GM19455 (cell line): Measurements from ENCODE around the gene FAM169A.
"Not testable (repeated sequence)": the region's sequence is repeated elsewhere in the genome, so short reads cannot be mapped to it uniquely, and the experiment has no call there.

Experiments used
- ATAC-seq: cut with Tn5 transposase; IDR thresholded peaks from one replicate; pipeline ENCODE4 v1.9.1; 2021; ENCODE audit not compliant: unreplicated experiment

Gene FAM169A

GRCh38 chr5:74865804-74866595, at the start of gene FAM169A:
TSS of gene FAM169A (minus strand) at chr5:74866387. CDS start at chr5:74841676, 24,711 bp downstream.
- peak; percentile 51 for ATAC-seq

- no peak for ATAC-seq
These were observed 49.3 kb upstream of the FAM169A start for GRCh38 chr5:74915488-74915887.

DNA sequence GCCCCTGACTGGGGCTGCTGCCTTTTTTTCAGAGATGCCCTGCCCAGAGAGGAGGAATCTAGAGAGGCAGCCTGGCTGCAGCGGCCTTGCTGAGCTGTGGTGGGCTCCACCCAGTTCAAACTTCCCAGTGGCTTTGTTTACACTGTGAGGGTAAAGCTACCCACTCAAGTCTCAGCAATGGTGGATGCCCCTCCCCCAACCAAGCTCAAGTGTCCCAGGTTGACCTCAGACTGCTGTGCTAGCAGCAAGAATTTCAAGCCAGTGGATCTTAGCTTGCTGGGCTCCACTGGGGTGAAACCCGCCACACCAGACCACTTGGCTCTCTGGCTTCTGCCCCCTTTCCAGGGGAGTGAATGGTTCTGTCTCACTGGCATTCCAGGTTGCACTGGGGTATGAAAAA, 45.2 kb upstream of the FAM169A start:
- ATAC-seq, result not testable (repeated sequence)

GRCh38 chr5:74909888-74910287, 43.7 kb upstream of the FAM169A start:
- ATAC-seq, result not testable (repeated sequence)

GRCh38 chr5:74908237-74908636, 42.0 kb upstream of the FAM169A start:
- ATAC-seq, result not testable (repeated sequence)

DNA sequence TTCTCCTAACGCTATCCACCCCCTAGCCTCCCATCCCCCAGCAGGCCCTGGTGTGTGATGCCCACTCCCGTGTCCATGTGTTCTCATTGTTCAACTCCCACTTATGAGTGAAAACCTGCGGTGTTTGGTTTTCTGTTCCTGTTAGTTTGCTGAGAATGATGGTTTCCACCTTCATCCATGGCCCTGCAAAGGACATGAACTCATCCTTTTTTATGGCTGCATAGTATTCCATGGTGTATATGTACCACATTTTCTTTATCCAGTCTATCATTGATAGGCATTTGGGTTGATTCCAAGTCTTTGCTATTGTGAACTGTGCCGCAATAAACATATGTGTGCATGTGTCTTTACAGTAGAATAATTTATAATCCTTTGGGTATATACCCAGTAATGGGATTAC, 38.5 kb upstream of the FAM169A start:
- ATAC-seq, result not testable (repeated sequence)

DNA sequence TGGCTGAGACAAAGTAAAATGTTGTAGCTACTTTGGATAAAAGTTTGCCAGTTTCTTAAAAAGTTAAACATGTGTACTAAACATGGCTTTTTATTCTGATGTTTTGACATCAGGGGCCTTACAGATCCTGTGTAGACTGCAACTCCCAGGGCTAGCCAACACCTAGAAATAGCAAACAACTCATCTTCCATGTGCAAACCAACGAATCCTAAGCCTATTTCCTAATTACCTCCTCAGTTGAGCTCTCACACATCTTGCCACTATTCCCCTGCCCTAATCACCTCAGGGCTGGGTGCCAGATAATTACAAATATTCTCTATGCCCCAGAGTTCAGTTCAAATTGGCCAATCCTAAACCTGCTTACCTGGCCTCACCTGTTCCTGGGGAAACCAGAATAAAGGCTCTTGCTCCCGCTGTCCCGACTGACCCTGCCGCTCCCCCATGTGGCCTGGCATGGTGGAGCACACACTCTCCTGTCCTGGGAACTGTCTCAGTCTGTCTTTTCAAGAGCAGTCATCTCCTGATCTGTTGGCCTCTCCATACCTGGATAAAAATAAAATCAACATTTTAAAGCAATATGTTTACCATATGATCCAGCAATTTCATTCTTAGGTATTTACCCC, 37.1 kb upstream of the FAM169A start:
- ATAC-seq, result no peak

GRCh38 chr5:74897049-74897448, 30.9 kb upstream of the FAM169A start:
- no peak for ATAC-seq

GRCh38 chr5:74895906-74896305, 29.7 kb upstream of the FAM169A start:
- ATAC-seq, result no peak

DNA sequence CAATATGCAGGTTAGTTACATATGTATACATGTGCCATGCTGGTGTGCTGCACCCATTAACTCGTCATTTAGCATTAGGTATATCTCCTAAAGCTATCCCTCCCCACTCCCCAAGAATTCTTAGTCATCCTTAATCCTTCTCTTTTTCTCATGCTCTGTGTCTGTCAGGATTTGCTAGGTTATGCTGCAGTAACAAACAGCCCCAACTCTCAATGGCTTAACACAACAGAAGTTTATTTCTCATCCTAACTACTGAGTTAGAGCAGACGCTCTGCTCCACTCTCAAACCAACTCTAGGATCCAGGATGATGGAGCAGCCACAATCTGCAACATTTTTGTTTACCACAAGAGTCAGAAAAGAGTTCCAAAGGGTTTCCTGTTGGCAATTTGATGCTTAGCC, 28.2 kb upstream of the FAM169A start:
- no peak for ATAC-seq

- ATAC-seq, result no peak
These were observed 26.7 kb upstream of the FAM169A start for GRCh38 chr5:74892921-74893320.

- peak; percentile 80 for ATAC-seq
These were observed 23.4 kb upstream of the FAM169A start for GRCh38 chr5:74889523-74890105.

- no peak for ATAC-seq
These were observed 21.9 kb upstream of the FAM169A start for GRCh38 chr5:74888117-74888516.

DNA sequence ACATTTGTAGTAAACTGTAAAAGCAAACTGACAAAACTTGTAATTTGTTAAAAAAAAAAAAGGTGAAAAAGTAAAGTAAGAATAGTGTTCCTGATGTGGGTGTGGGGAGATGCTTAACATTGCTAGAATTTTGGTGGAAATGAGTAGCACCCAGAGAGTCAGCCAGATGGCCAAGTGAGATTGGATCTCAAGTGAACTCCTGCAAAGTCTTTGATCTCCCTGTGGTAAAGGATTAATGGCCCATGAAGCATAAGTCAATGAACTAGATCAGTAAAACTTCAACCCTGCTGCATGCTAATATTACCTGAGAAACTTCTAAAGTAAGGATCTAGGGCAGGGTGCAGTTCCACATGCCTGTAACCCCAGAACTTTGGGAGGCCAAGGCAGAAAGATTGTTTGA, 19.0 kb upstream of the FAM169A start:
- ATAC-seq, result no peak

DNA sequence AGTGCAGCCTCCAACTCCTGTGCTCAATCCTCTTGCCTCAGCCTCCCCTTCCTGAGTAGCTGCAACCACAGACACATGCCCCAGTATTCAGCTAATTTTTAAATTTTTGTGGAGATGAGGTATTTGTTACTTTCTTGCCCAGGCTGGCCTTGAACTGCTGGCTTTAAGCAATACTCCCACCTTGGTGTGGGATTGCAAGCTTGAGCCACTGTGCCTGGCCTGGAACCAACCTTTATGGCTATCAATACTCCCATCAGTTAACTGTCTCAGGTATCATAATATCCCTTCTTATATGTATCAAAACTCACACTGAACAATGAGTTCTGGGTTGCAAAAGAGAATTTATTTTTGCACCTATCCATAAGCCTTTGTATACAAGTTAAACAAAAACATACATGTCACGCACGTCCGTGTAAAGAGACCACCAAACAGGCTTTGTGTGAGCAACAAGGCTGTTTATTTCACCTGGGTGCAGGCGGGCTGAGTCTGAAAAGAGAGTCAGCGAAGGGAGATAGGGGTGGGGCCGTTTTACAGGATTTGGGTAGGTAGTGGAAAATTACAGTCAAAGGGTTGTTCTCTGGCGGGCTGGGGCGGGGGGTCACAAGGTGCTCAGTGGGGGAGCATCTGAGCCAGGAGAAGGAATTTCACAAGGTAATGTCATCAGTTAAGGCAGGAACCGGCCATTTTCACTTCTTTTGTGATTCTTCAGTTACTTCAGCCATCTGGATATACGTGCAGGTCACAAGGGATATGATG, 16.4 kb upstream of the FAM169A start:
- not testable (repeated sequence) for ATAC-seq

- ATAC-seq, result no peak
These were observed 11.6 kb upstream of the FAM169A start for GRCh38 chr5:74877624-74878304.

DNA sequence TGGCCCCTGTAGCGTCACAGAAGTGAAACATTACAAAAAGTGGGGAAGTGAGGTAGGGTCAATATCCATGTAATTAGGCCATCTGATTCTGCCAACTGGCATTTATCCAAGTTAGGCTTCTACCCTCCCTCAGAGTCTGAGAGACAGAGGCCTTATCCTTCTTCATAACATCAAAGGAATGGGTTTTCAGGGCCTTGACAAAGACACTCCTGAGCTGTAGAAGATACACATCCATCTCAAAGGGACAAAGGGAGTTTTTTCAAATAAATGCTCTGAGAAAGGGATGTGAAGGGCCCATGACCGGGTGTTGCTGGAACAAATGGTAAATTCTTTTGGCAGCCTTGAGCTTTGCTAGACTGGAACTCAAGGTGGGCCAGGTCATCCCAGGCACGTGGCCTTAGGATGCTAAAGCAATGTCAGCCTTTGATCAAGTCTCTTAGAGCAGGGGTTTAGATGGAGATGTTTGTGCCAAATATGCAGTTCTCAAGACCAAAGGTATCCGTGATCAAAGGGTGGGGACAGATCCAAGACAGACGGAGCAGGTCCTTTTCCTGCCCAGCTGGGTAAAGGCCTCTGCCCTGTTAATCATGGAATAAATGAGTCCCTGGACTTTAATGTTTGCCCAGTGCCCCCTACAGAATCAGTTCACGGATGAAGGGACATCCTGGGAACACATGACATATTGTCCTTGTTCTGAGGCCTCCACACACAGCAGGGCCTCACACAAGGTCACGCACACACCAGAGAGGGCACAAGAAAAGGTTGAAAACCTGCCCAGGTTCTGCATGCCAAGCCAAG, 10.0 kb upstream of the FAM169A start:
- ATAC-seq, result no peak

DNA sequence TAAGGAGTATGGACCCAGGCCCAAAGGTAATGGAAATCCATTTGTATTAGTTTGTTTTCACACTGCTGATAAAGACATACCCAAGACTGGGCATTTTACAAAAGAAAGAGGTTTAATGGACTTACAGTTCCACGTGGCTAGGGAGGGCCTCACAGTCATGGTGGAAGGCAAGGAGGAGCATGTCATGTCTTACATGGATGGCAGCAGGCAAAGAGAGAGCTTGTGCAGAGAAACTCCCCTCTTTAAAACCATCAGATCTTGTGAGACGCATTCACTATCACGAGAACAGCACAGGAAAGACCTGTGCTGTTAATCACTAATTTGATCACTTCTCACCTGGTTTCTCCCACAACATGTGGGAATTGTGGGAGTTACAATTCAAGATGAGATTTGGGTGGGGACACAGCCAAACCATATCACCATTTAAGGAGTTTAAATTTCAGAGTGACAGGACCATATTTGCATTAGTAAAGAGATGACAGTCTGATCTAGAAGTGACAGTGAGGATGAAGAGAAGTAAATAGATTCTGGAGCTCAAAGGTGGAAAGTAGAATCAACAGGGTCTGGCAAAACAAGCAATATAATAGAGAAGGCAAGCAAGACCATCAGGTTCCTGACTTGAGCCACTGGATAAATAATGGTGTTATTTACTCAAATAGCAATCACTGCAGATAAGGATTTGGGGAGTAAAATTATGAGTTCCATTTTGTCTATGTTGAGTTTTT, 7.5 kb upstream of the FAM169A start:
- ATAC-seq, result no peak

- ATAC-seq, result no peak
These were observed 4.3 kb upstream of the FAM169A start for GRCh38 chr5:74870299-74871067.
